NCI-H69 (cell line): ENCODE measurements around the gene RSAD2.

ENCODE experiments used
- DNase-seq: peaks from one replicate; lab custom pipeline; 2025; lab: John Stamatoyannopoulos, UW

The RSAD2 gene

DNA sequence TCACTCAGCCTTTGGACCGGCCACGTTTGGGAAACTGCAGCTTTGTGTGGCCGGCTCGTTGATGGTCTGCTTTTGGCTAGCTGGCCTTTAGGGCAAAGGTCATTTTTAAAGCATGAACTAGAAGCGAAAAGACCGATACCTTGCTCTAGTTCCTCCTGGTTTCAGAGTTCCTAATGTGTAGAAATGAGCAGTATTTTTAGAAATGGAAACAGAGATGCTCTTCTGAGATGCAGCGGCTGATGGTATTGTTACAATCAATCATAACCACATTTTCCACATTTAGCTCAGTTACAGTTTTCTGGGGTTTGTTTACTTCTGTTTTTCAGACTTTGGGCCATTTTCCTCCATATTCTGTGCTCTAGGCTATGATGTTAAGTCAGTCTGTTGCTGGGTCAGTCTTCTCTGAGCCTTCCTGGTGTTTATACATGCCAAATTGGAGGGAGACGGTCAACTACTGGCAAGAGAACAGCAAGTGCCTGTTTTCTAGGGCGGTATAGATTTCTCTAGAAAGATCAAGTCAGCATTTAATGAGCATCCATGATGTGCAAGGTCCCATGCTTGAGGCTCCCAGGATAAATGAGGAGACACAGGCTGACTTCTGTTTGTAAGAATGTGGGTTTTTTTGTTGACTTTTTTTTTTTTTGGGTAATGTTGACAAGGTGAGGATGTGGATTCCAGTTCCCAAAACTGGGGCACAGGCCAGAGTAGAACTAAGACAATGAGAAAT, 67.7 kb downstream of the RSAD2 start:
- no peak for DNase-seq

GRCh38 chr2:6945821-6946220, 68.2 kb downstream of the RSAD2 start:
- DNase-seq = no peak

- no peak for DNase-seq
These were observed 69.1 kb downstream of the RSAD2 start for GRCh38 chr2:6946722-6947121.
